NCI-H2029 (cell line): ENCODE data around the gene ADCYAP1R1.
A peak's percentile ranks its signal among the peaks of the same experiment; 100 is the strongest.

ENCODE experiments used
- DNase-seq: peaks from one replicate; lab custom pipeline; 2025; lab: John Stamatoyannopoulos, UW

The ADCYAP1R1 gene

DNA sequence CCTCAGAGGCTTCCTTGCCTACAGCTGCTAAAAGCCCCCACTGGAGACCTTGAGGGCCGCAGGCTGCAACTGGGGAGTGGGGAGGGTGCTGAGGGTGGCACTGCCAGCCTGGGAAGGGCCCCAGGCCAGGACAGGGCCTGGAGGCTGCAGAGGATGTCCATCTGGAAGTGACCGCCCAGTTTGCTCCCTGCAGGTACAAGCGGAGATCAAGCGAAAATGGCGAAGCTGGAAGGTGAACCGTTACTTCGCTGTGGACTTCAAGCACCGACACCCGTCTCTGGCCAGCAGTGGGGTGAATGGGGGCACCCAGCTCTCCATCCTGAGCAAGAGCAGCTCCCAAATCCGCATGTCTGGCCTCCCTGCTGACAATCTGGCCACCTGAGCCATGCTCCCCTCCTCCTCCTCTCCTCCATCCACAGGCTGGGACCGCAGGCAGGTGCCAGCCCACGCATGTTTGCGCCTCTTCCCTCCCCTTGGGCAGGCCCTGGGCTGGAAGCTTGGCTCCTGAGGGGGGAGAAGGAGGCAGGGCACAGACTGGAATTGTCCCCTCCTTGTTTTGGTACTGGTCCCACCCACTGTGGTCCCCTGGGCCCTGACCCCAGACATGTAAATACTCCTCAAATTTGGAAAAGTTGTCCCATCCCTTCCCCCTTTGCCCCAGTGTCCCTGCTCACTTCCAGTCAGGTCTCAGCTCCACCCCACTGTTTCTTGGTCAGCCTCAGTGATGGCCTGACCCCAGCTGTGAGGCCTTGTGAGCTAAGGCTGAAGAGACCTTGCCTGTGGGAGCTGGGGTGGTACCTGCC is 54.4 kb downstream of the ADCYAP1R1 start:
- DNase-seq = no peak

DNA sequence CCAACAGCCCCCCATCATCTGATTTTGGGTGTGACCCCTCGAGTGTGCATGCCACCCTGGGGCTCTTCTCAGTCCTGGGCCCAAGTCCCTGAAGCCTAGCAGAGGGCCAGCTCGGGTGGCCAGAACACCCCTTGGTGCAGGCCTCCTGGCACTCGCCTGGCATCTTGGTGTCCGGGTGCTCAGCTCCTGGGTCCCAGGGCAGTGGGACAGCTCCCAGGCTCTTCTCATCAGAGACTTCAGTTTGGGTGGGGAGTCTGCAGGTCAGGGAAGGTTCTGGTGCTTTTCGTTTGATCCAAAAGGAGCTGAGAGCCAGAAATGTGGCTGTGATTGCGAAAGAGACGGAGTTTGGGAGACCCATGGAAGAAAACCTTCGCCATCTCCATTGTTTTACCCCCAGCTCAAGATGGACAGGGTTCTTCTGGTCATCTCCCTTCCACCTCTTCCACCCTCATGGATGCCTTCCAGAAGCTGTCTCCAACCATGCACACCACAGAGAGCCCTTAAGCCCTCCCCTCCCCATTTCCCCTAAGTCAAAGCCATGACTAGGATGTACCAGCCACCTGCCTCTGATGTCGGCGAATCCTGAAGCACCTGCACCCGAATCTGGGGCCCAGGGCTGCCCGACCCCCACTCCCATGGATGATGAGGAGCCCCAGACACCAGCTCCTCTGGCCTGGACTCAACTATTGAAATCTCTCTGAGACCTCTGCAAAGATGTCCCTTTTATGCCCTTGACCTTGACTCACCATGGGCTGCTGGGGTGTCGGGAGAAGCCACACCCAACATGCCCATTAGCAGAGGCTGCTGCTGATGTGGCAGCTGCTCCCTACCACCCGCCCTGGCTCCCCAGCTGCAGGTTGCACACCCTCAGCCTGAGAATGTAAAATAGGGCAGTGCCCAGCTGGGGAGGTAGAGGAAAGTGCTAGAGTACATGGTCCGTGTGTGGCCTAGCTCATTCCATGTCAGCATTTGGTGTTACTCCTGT is 55.3 kb downstream of the ADCYAP1R1 start:
- DNase-seq = no peak

DNA sequence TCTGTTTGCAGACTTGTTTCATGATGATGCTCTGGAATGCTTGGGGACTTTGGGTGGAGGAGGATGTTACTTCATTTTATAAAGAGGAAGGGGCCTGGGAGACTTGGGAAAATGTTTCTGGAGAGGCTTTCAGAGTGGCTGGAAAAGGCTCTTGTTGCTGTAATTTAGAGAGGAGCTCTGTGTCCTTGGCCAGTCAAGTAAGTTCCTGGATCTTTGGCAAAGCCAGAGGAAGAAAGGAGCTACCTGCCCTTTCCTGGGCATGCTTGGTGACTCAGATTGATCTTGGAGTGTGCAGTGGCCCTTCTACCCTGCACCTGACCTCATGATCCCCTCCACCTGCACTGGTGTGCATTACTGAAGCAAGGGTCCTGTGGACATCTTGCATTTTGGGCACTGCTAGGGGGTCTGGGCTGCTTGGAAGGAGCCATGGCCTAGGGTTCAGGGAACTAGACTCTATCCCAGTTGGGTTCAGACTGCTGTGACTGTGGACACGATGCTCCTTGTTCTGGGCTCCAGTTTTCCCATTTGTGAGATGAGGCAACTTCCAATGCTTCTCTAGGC is 56.1 kb downstream of the ADCYAP1R1 start:
- DNase-seq = no peak

DNA sequence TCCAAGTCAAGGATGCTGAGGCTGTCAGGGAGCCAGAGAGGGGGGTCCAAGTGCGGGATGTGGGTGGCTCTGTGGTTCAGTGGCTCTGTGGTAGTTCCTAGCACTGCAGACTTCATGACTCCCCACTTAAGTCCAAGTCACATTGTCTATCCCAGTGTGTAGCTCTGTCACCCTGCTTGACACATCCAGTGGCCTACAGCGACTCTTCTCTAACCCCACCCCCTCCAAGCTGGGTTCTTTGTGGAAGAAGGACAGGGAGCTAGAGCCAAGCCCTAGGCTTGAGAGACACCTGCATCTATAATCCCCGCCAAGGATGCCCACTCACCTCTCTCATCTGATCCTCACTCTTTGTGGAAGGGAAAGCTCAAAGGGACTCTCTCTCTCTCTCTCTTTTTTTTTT is 57.6 kb downstream of the ADCYAP1R1 start:
- no peak for DNase-seq

DNA sequence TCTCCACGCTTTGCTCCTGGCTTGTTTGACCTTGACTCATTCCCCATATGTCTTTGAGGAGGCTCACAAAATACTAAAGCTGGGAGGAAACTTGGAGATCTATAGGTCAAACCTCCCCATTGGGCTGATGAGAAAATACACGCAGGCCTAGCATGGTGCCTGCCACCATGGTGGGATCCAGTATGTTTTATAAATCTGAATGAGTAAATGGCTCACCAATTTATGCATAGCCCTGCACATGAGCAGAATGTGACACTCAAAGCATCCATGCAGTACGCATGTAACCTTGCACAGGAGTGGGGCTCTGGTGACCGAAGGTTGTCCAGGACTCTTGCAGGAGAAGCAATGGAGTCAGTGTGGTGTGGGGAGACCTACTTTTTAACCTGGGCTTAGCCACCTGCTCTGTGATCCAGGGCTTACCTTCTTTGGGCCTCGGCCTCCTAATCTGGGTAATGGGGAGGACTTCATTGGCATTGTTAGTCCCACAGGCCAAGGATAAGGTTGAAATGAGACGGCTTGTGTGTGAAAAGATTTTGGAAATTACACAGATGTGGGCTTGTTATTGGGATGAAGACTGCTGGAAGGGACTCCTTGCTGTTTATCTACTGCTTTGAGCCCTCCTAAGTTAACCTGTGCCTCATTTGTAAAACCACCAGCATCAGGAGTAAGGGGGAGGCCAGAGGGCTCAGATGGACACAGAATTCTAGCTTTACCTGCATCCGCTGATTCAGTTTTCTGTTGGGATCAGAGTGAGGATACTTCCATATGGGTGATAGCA is 58.4 kb downstream of the ADCYAP1R1 start:
- no peak for DNase-seq

DNA sequence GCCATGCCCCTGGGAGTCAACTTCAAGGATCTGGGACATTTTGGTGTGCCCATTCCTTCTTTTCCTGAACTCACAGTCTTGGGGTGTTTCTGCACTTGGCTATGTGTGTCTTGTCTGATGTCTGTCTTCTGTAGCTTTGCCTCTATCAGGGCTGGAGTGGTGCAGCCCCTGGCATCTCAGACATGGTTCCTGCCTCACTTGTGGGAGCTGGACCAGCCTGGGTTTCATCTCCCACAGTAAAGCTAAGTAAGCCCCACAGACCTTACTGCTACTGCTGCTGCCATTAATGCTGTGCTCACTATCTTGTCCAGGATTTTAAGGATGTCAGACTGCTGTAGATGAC is 59.0 kb downstream of the ADCYAP1R1 start:
- DNase-seq = no peak

DNA sequence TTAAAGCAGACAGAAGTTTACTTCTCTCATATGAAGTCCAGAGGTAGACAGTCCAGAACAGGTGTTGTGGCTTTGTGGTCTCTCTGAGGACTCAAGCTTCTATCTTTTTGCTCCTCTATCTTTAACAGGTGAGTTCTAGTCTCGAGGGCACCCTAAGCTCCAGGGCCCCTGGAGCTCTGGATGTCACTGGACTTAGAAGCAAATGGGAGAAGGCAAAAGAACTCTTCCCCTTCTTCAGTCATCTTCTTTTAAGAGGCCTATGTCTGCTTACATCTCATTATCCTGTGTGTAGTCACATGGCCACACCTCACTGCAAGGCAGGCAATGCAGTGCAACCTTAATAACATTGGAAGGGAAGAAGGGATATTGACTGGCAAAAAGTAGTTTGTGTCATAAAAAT is 61.6 kb downstream of the ADCYAP1R1 start:
- no peak for DNase-seq

DNA sequence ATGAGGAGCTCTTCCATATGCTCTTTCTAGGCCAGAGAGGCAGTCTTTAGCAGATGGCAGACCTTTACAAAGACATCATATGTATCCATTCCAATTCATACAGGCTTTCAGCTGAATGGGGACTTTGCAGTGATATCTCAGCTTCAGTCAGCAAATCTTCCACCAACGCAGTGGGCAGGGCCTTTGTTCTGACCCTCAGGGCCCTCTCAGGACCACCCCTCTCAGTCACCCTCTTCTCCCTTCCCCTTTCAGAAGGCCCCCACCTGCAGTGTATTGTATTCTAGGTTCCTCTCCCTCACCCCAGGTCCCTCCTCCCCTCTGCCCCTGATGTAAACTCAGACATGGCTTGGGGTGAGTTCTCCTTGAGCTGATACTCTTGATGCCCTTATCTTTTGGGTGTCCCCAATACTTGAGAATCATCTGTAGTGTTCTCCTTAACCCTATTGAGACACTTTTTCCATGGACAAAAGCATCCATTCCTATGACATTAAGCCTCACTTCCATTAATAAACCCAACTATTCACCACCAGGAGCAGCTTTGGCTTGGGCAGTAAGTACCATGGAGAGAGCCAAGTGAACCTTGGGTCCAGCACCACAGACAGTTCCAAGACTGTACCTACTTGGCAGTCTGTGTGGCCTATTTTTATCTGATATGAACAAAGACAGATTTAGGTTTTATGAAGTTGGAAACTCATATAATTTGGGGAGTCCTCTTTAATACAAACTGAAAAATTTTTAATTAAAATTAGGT is 62.7 kb downstream of the ADCYAP1R1 start:
- no peak for DNase-seq

DNA sequence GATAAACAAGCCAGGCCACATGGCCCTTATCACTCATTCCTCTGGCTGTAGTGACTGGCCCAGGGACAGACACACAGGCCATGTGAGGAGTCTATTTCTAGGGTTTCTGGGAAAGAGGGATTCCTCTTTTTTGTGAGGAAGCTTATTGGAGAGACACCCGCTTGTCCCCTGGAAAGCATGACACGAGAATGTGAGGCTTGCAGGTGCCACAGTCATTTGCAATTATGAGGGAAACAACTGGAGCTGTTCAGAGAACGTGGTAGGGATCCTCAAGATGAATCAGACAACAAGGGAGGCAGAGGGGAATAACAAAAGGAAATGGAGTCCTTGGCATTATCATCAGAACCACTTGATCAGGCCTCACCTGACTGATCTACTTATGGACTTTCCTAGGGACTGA is 64.5 kb downstream of the ADCYAP1R1 start:
- no peak for DNase-seq

DNA sequence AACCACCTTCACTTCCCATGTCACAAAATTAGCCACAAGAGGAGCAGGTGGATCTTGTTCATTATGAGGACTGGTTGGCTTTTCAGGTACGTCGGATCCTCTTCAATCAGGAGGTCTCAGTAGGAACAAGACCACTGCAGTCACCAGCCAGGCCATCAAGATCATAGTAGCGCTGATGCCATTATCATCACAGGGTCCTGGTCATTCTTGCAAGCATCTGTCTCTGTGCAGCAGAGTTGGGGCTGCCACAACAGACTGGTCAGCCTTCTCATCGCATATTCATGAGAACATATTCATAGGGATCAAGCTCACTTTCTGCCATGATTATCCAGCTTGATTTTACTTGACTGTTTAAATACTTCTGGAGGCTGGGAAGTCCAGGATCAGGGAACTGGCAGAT is 67.1 kb downstream of the ADCYAP1R1 start:
- no peak for DNase-seq

DNA sequence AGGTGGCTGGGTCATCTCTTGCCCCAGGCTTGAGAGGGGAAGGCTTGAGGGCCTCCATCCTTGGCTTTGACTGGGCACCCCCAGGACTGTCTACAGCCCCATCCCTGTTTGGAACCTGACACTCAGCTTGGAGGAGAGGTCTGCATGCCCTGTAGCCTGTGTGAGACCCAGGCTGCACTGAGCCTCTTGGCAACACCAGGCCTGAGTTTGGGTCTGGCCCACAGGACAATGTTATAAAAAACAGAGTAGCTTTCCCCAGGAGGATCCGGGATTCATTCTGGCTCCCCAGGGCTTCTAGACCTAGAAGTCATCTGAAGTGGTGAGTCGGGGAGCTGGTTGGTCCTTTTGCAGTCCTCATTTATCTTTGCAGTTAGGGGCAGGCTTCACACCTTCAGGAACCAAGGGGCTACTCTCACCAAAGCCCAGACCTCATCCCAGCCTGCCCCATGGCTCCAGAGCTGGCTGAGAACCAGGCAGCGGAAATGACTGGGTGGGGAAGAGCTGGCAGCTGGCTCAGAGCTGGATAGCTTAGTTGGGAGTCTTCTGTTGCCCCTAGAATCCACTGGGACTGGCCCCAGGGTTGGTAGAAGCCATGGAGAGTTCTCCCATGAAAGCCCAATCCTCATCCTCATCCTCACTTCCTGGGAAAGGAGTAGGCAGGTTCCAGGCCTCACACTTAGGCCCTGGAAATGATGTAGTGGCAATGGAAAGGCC is 68.8 kb downstream of the ADCYAP1R1 start:
- DNase-seq = no peak

DNA sequence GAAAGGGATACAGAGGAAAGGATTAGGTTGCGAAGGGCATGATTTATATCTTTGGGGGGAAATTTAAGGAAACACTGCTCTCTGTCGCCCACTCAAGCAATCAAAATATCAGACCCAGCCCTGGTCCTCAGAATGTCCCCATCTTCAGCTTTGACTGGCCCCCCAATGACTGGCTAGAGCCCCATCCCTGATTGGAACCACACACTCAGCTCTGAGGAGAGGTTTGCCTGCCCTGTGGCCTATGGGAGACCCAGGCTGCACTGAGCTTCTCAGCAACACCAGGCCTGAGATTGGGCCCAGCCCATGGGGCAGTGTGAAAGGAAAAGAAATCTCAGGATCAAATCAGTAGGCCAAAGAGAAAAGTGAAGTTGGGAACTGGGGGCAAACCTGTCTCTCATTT is 69.5 kb downstream of the ADCYAP1R1 start:
- no peak for DNase-seq

DNA sequence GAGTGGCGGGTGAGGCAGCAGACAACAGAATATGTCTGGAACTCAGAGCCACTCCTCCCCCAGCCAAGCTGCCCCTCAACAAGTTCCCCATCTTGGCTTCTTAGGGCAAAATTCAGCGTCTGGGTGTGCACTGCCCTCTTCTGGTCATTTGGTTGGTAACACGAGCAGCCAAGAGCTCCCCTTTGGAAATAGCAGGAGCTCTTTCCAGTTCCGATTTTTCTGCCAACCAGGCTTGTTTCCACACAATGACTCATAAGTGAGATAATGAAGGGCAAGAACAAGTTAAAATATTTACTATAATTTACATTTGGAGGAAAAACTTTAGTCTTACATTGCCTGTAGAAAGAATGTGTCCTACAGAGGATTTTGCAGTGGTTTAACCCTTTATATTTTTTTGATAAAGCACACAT is 70.5 kb downstream of the ADCYAP1R1 start:
- DNase-seq = peak; percentile 39

DNA sequence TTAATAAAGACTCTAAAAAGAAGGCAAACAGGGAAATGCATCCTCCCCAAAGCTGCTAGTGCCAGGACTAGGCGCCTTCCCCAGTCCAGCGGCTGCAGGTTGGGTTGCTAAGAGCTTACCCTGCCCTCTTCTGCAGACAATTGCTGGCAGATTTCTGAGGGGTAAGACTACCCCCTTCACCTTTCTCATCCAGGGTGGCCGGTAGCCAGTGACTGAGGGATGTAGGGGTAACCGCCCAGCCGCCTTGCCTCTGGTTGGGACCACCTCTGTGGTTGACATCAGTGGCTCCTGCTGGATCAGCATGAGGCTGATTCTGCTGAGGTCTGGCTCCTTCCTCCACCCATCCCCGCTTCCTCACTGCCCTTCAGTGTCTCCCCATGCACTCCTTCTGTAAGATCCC is 71.2 kb downstream of the ADCYAP1R1 start:
- DNase-seq = no peak

DNA sequence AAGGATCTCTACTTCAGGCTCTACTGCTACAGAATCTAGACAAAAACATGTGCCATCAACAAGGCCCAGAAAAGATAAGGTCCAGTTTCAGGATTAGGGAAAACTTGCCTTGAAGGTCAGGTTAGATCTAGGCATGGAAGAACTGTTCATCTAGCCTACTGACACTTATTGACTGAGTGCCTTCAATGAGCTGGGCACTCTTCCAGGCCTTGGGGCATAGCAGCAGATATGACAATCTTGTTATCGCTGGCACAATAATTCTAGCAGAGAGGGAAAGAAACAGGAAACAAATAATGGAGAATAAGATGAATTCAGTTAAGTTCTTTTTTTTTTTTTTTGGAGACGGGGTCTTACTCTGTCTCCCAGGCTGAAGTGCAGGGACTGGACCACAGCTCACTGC is 71.6 kb downstream of the ADCYAP1R1 start:
- no peak for DNase-seq

DNA sequence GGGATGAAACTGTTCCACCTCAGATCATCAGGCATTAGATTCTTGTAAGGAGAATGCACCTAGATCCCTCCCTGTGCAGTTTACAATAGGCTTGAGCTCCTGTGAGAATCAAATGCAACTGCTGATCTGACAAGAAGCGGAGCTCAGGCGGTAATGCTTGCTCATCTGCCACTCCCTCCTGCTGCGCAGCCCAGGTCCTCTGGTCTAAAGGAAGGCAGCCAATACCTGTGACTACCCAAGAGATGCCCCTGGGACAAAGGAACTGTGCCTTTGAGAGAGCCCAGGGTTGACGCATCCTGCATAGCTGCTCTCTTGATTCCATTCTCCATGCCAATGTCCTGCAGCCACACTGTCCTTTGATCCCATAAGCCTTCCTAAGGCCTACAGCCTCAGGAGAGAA is 73.1 kb downstream of the ADCYAP1R1 start:
- no peak for DNase-seq

DNA sequence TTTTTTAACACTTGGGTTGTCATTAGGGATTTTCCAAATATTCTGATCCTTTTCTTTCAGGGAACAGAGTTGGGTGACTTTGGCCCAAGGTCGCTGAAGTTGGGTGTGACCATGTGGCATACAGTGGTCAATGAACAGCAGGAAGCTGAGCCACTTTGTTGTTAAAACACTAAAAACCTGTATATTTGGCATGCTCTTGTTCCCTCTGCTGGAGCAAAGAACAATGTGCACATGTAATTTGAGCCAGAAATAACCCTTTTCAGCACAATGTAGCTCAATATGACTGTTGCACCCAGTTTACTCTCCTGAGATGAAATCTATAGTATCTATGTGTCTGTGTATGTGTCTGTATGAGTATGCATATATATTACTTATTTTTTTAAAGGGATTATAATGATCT is 74.9 kb downstream of the ADCYAP1R1 start:
- no peak for DNase-seq

DNA sequence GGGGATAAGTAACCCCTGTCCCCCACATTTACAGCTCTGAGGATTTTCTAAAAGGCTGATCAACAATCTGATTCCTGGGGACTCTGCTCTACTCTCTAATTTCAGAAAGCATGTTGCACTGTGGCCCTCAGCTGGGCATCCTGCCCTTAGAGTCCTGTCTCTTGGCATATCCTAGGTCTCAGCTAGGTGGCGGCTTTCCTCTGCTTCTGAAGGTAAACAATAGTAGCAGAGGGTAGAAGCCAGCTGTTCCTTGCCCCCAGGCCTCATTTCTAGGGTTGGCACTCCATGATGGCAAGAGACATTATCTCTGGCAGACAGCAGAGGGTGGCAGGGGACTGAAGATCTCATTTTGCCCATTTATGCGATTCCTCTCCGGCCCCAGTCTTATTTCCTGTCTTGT is 77.0 kb downstream of the ADCYAP1R1 start:
- no peak for DNase-seq

DNA sequence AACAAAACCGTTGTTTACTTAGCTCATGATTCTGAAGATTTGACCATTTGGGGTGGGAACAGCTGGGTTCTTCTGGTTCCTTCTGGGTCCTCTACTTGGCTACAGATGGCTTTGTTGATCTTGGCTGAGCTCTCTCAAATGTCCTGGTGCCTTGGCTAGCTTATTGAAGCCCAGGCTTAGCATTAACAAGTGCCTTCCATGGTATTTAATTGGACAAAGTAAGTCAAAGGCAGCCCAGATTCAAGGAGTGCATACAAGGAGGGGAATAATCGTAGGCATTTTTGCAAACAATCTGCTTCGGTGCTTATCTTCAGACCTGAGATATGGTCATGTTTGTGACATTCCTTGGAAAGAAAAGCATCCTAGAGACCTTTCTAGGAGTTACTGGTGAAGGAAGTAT is 81.4 kb downstream of the ADCYAP1R1 start:
- no peak for DNase-seq
